ENCODE results near the gene PKNOX2. TPM values are rescaled to one million over a fixed set of nuclear protein-coding genes. Genes with fewer than 3 reads are reported as not detected.

Gene PKNOX2
- total and polyA plus RNA-seq, 4 experiments from 2014 or later: not detected

- intact Hi-C loops (cut with micrococcal nuclease): loop anchor here (5.0 kb wide), 1 partner anchor 526 kb away; no protein-coding TSS in a partner anchor
- peaks cover 0 to 5% (median 1%) of the 10 kb centered on the region in 4 donors for H3K4me1 Mint-ChIP-seq
These were observed 182.2 kb downstream of the PKNOX2 start for GRCh38 chr11:125346565-125347260.

GRCh38 chr11:125347261-125347585 lies 182.7 kb downstream of the PKNOX2 start:
- H3K9me3 Mint-ChIP-seq: no peaks in the 10 kb centered on the region
- H3K27me3 ChIP-seq (ENCODE audit: insufficient read depth, low read length): no peaks in the 10 kb centered on the region
- no peak overlapping the region for H3K27ac ChIP-seq (ENCODE audit: low read depth, low read length)
- H3K27ac Mint-ChIP-seq: no peak overlapping the region
- CTCF ChIA-PET (ENCODE audit: partially characterized antibody): interaction anchor here (0.6 to 1.8 kb wide), 5 partner anchors 9 to 394 kb away, joined by 3 to 5 read pairs (median 4); partner anchors contain the start of genes CCDC15 and TMEM218
- H3K4me1 Mint-ChIP-seq: peaks cover 0 to 5% (median 1%) of the 10 kb centered on the region in 4 donors
- H3K27me3 Mint-ChIP-seq: peaks cover 3 to 14% of the 10 kb centered on the region in 2 donors
- no peak overlapping the region for H3K4me3 ChIP-seq (ENCODE audit: low read length in 2 of 2)
- H3K36me3 ChIP-seq (ENCODE audit: insufficient read depth, low read length): no peaks in the 10 kb centered on the region
- intact Hi-C loops (cut with micrococcal nuclease): loop anchor here (5.0 kb wide), 1 partner anchor 525 kb away; no protein-coding TSS in a partner anchor
- H3K4me3 Mint-ChIP-seq: no peak overlapping the region
- no peaks in the 10 kb centered on the region for H3K9me3 ChIP-seq (ENCODE audit: control insufficient read depth in 1 of 2, low read length in 2 of 2)
- H3K4me1 ChIP-seq (ENCODE audit: insufficient read depth, low read length): no peaks in the 10 kb centered on the region
- no peaks in the 10 kb centered on the region for H3K36me3 Mint-ChIP-seq
- no peak for DNase-seq
- POLR2A ChIA-PET (ENCODE audit: partially characterized antibody): no interaction called here

More at GRCh38 chr11:125346565-125347260, 182.2 kb downstream of the PKNOX2 start:
- POLR2A ChIA-PET (ENCODE audit: partially characterized antibody): no interaction called here
- H3K4me1 ChIP-seq (ENCODE audit: insufficient read depth, low read length): no peaks in the 10 kb centered on the region
- H3K9me3 Mint-ChIP-seq: no peaks in the 10 kb centered on the region
- H3K27me3 ChIP-seq (ENCODE audit: insufficient read depth, low read length): no peaks in the 10 kb centered on the region
- no peak overlapping the region for H3K4me3 Mint-ChIP-seq
- DNase-seq: no peak
- H3K36me3 ChIP-seq (ENCODE audit: insufficient read depth, low read length): no peaks in the 10 kb centered on the region
- H3K9me3 ChIP-seq (ENCODE audit: control insufficient read depth in 1 of 2, low read length in 2 of 2): no peaks in the 10 kb centered on the region
- H3K4me3 ChIP-seq (ENCODE audit: low read length in 2 of 2): no peak overlapping the region
- no peak overlapping the region for H3K27ac ChIP-seq (ENCODE audit: low read depth, low read length)
- no peak overlapping the region for H3K27ac Mint-ChIP-seq
- CTCF ChIA-PET (ENCODE audit: partially characterized antibody): interaction anchor here (0.6 to 1.8 kb wide), 7 partner anchors 9 to 393 kb away, joined by 3 to 5 read pairs (median 4); partner anchors contain the start of genes CCDC15 and TMEM218
- H3K36me3 Mint-ChIP-seq: no peaks in the 10 kb centered on the region
- peaks cover 3 to 12% of the 10 kb centered on the region in 2 donors for H3K27me3 Mint-ChIP-seq

- Mint-ChIP-seq H3K27me3 (peaks cover 3 to 14% of the 10 kb centered on the region in 2 donors), H3K27ac (no peak overlapping the region), H3K36me3 (no peaks in the 10 kb centered on the region), H3K4me3 (no peak overlapping the region), H3K4me1 (peaks cover 0 to 5% (median 1%) of the 10 kb centered on the region in 4 donors), H3K9me3 (no peaks in the 10 kb centered on the region)
- H3K4me1 ChIP-seq (ENCODE audit: insufficient read depth, low read length): no peaks in the 10 kb centered on the region
- H3K36me3 ChIP-seq (ENCODE audit: insufficient read depth, low read length): no peaks in the 10 kb centered on the region
- no peak overlapping the region for H3K4me3 ChIP-seq (ENCODE audit: low read length in 2 of 2)
- intact Hi-C loops (cut with micrococcal nuclease): loop anchor here (5.0 kb wide), 1 partner anchor 524 kb away; no protein-coding TSS in a partner anchor
- DNase-seq: no peak
- POLR2A ChIA-PET (ENCODE audit: partially characterized antibody): no interaction called here
- H3K27ac ChIP-seq (ENCODE audit: low read depth, low read length): no peak overlapping the region
- no peaks in the 10 kb centered on the region for H3K9me3 ChIP-seq (ENCODE audit: control insufficient read depth in 1 of 2, low read length in 2 of 2)
- no peaks in the 10 kb centered on the region for H3K27me3 ChIP-seq (ENCODE audit: insufficient read depth, low read length)
- CTCF ChIA-PET (ENCODE audit: partially characterized antibody): interaction anchor here (1.2 to 1.8 kb wide), 4 partner anchors 8 to 395 kb away, joined by 3 to 5 read pairs (median 4); partner anchors contain the start of genes CCDC15 and TMEM218
These were observed 183.6 kb downstream of the PKNOX2 start for GRCh38 chr11:125348141-125348651.

- POLR2A ChIA-PET (ENCODE audit: partially characterized antibody): no interaction called here
- Histone ChIP-seq H3K27me3 (ENCODE audit: insufficient read depth, low read length) (no peaks in the 10 kb centered on the region), H3K36me3 (ENCODE audit: insufficient read depth, low read length) (no peaks in the 10 kb centered on the region), H3K9me3 (ENCODE audit: control insufficient read depth in 1 of 2, low read length in 2 of 2) (no peaks in the 10 kb centered on the region), H3K4me3 (ENCODE audit: low read length in 2 of 2) (no peak overlapping the region), H3K4me1 (ENCODE audit: insufficient read depth, low read length) (no peaks in the 10 kb centered on the region), H3K27ac (ENCODE audit: low read depth, low read length) (no peak overlapping the region)
- no peaks in the 10 kb centered on the region for H3K36me3 Mint-ChIP-seq
- intact Hi-C loops (cut with micrococcal nuclease): loop anchor here (1.0 to 5.0 kb wide), 2 partner anchors 386 to 524 kb away; no protein-coding TSS in a partner anchor
- peak overlapping the region in 1 of 8 donors; percentile 36 for H3K4me3 Mint-ChIP-seq
- H3K9me3 Mint-ChIP-seq: no peaks in the 10 kb centered on the region
- peaks cover 3 to 14% of the 10 kb centered on the region in 2 donors for H3K27me3 Mint-ChIP-seq
- peaks cover 0 to 5% (median 1%) of the 10 kb centered on the region in 4 donors for H3K4me1 Mint-ChIP-seq
- CTCF ChIA-PET (ENCODE audit: partially characterized antibody): interaction anchor here (1.2 to 1.8 kb wide), 2 partner anchors 15 to 237 kb away, joined by 3 to 5 read pairs; partner anchors contain the start of gene TMEM218
- DNase-seq: peak in 3 of 5 donors; percentile 9 to 25 (median 11)
- no peak overlapping the region for H3K27ac Mint-ChIP-seq
These were observed 184.2 kb downstream of the PKNOX2 start for GRCh38 chr11:125348674-125349309.

- no peaks in the 10 kb centered on the region for H3K36me3 Mint-ChIP-seq
- Histone ChIP-seq H3K27me3 (ENCODE audit: insufficient read depth, low read length) (no peaks in the 10 kb centered on the region), H3K4me3 (ENCODE audit: low read length in 2 of 2) (no peak overlapping the region), H3K9me3 (ENCODE audit: control insufficient read depth in 1 of 2, low read length in 2 of 2) (no peaks in the 10 kb centered on the region), H3K36me3 (ENCODE audit: insufficient read depth, low read length) (no peaks in the 10 kb centered on the region), H3K4me1 (ENCODE audit: insufficient read depth, low read length) (no peaks in the 10 kb centered on the region), H3K27ac (ENCODE audit: low read depth, low read length) (no peak overlapping the region)
- peaks cover 0 to 5% (median 3%) of the 10 kb centered on the region in 4 donors for H3K4me1 Mint-ChIP-seq
- DNase-seq: no peak
- H3K4me3 Mint-ChIP-seq: no peak overlapping the region
- peaks cover 0 to 8% of the 10 kb centered on the region in 2 donors for H3K27me3 Mint-ChIP-seq
- intact Hi-C loops (cut with micrococcal nuclease): no loop called here
- no peak overlapping the region for H3K27ac Mint-ChIP-seq
- H3K9me3 Mint-ChIP-seq: no peaks in the 10 kb centered on the region
- POLR2A ChIA-PET (ENCODE audit: partially characterized antibody): no interaction called here
- CTCF ChIA-PET (ENCODE audit: partially characterized antibody): no interaction called here
These were observed 185.9 kb downstream of the PKNOX2 start for GRCh38 chr11:125350206-125351032.

- Histone ChIP-seq H3K36me3 (ENCODE audit: insufficient read depth, low read length) (no peaks in the 10 kb centered on the region), H3K4me1 (ENCODE audit: insufficient read depth, low read length) (no peaks in the 10 kb centered on the region), H3K27me3 (ENCODE audit: insufficient read depth, low read length) (no peaks in the 10 kb centered on the region), H3K9me3 (ENCODE audit: control insufficient read depth in 1 of 2, low read length in 2 of 2) (no peaks in the 10 kb centered on the region), H3K4me3 (ENCODE audit: low read length in 2 of 2) (no peak overlapping the region), H3K27ac (ENCODE audit: low read depth, low read length) (no peak overlapping the region)
- H3K36me3 Mint-ChIP-seq: no peaks in the 10 kb centered on the region
- CTCF ChIA-PET (ENCODE audit: partially characterized antibody): no interaction called here
- POLR2A ChIA-PET (ENCODE audit: partially characterized antibody): no interaction called here
- no peaks in the 10 kb centered on the region for H3K9me3 Mint-ChIP-seq
- no peak overlapping the region for H3K4me3 Mint-ChIP-seq
- H3K27ac Mint-ChIP-seq: no peak overlapping the region
- peaks cover 0 to 9% (median 5%) of the 10 kb centered on the region in 4 donors for H3K4me1 Mint-ChIP-seq
- DNase-seq: no peak
- peaks cover 0 to 4% of the 10 kb centered on the region in 2 donors for H3K27me3 Mint-ChIP-seq
- intact Hi-C loops (cut with micrococcal nuclease): no loop called here
These were observed 186.7 kb downstream of the PKNOX2 start for GRCh38 chr11:125351033-125351867.

All from CD4-positive, alpha-beta memory T cell (primary cell).